DND-41 (cell line): Measurements from ENCODE around the gene S100A16.

Source experiments
- ATAC-seq: fragments of 200-7000 bp; cut with Tn5 transposase; 3 replicates; pipeline ENCODE4 v1.9.1; 2021; ENCODE audit warnings: low read depth; ENCODE audit not compliant: insufficient read depth
- DNase-seq: peaks from one replicate; pipeline ENCODE4 v3.0.0-alpha.2; 2020
- H2AFZ ChIP-seq: 2 replicates; pipeline ENCODE4 v1.6.0; 2012; ENCODE audit warnings: low read depth, low read length
- H3K27ac ChIP-seq: 2 replicates; pipeline ENCODE4 v1.5.1; 2012; ENCODE audit warnings: low read length, inconsistent platforms
- H3K27me3 ChIP-seq: fragments of 200-600 bp; sonication (generic); 2 replicates; pipeline ENCODE4 v1.6.0; 2012; ENCODE audit warnings: low read length, mild to moderate bottlenecking, inconsistent platforms; ENCODE audit not compliant: insufficient read depth, poor library complexity
- H3K36me3 ChIP-seq: 2 replicates; pipeline ENCODE4 v1.5.1; 2012; ENCODE audit warnings: low read length, inconsistent platforms; ENCODE audit not compliant: insufficient read depth
- H3K4me1 ChIP-seq: 2 replicates; pipeline ENCODE4 v1.5.1; 2012; ENCODE audit warnings: mild to moderate bottlenecking, low read length; ENCODE audit not compliant: insufficient read depth
- H3K4me2 ChIP-seq: 2 replicates; pipeline ENCODE4 v1.6.0; 2012; ENCODE audit warnings: mild to moderate bottlenecking, moderate library complexity, low read length, inconsistent platforms; ENCODE audit not compliant: insufficient read depth
- H3K4me3 ChIP-seq, 2 experiments: fragments of 200-600 bp in 1 of 2; shearing (Covaris generic) in 1 of 2; 2 replicates each; pipeline ENCODE4 v1.5.1; 2012 to 2016; ENCODE audit warnings: inconsistent platforms in 2 of 2, low read length in 2 of 2, mild to moderate bottlenecking in 2 of 2, low read depth in 1 of 2, moderate library complexity in 1 of 2
- H3K79me2 ChIP-seq: 2 replicates; pipeline ENCODE4 v1.6.0; 2012; ENCODE audit warnings: low read length, inconsistent platforms; ENCODE audit not compliant: insufficient read depth
- H3K9ac ChIP-seq: 2 replicates; pipeline ENCODE4 v1.6.0; 2012; ENCODE audit warnings: low read depth, mild to moderate bottlenecking, inconsistent platforms, low read length, moderate library complexity
- H3K9me3 ChIP-seq: 2 replicates; pipeline ENCODE4 v1.5.1; 2012; ENCODE audit warnings: low read length, moderate library complexity, mild to moderate bottlenecking, inconsistent platforms; ENCODE audit not compliant: insufficient read depth, severe bottlenecking
- H4K20me1 ChIP-seq: 2 replicates; pipeline ENCODE4 v1.6.0; 2012; ENCODE audit warnings: low read length; ENCODE audit not compliant: insufficient read depth
- CTCF ChIP-seq: IDR thresholded peaks from 2 replicates; pipeline ENCODE4 v1.5.1; 2012; ENCODE audit warnings: borderline replicate concordance, low read length, moderate library complexity, mild to moderate bottlenecking; ENCODE audit not compliant: poor library complexity, severe bottlenecking; ENCODE audit errors: extremely low read depth
- EZH2 ChIP-seq: IDR thresholded peaks from 3 replicates; pipeline ENCODE4 v1.6.1; 2012; ENCODE audit warnings: borderline replicate concordance, low read depth, mild to moderate bottlenecking, moderate library complexity, low read length, inconsistent platforms; ENCODE audit not compliant: severe bottlenecking

The S100A16 gene

GRCh38 chr1:153631047-153632022 is 18.4 kb upstream of the S100A16 start:
- no peak overlapping the region for H3K4me3 ChIP-seq
- H3K4me1 ChIP-seq: peaks cover 21% of the 10 kb centered on the region
- no peak for ATAC-seq
- H3K79me2 ChIP-seq: peaks cover 24% of the 10 kb centered on the region
- H3K4me2 ChIP-seq: no peak overlapping the region
- TF ChIP-seq EZH2: no peak
- TF ChIP-seq CTCF: no peak
- no peak overlapping the region for H3K27ac ChIP-seq
- no peaks in the 10 kb centered on the region for H3K9me3 ChIP-seq
- no peak overlapping the region for H3K9ac ChIP-seq
- no peak for DNase-seq
- H2AFZ ChIP-seq: no peak overlapping the region
- peaks cover 11% of the 10 kb centered on the region for H3K36me3 ChIP-seq
- no peaks in the 10 kb centered on the region for H3K27me3 ChIP-seq
- peaks cover 5% of the 10 kb centered on the region; the same call in 1 of the 2 replicates for H4K20me1 ChIP-seq

DNA sequence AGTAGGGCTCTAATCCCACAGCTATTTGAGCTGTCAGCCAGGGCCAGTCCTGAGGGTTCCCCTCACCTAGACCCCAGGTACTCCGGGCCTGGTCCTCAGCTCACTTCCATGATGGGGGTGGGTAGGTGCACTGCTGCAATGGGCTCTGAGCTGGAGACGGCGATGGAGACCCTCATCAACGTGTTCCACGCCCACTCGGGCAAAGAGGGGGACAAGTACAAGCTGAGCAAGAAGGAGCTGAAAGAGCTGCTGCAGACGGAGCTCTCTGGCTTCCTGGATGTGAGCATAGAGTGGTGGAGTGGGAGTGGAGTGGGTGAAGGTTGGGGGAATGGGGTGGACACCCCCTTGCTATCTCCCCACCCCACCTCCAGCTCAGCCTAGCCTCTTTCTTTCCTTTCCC is 17.4 kb upstream of the S100A16 start:
- Histone ChIP-seq H4K20me1 (0 out of 2 replicates have a peak, but pooled peaks cover 2% of the 10 kb centered on the region), H3K4me3 (no peak overlapping the region), H3K4me1 (peaks cover 12% of the 10 kb centered on the region), H3K27ac (no peak overlapping the region), H2AFZ (no peak overlapping the region), H3K9me3 (no peaks in the 10 kb centered on the region), H3K27me3 (no peaks in the 10 kb centered on the region), H3K79me2 (peaks cover 15% of the 10 kb centered on the region), H3K4me2 (no peak overlapping the region), H3K36me3 (peaks cover 2% of the 10 kb centered on the region; the same call in 1 of the 2 replicates), H3K9ac (no peak overlapping the region)
- no peak for TF ChIP-seq CTCF
- no peak for TF ChIP-seq EZH2
- ATAC-seq (no peak), DNase-seq (no peak)

DNA sequence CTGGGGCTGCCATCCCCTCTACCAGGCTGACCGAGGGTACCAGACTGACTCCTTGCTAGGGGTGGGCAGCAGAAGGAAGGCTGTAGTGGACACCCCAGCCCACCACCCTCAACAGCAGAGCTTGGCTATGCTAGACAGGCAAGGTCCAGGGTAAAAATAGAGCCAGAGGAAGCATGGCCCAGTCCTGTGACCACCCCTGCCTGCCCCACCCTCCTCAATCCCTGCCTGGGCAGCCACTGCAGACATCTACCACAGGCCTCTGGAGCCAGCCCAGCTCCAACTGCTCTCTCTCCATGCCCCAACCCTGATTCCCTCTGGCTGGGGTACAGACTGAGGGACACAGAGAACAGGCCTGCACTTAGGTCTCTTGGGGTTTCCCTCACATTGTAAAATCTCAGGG is 17.0 kb upstream of the S100A16 start:
- peaks cover 11% of the 10 kb centered on the region for H3K79me2 ChIP-seq
- no peaks in the 10 kb centered on the region for H4K20me1 ChIP-seq
- no peak for DNase-seq
- H3K27ac ChIP-seq: no peak overlapping the region
- H3K36me3 ChIP-seq: no peaks in the 10 kb centered on the region; the same call in 1 of the 2 replicates
- TF ChIP-seq EZH2: no peak
- no peak for TF ChIP-seq CTCF
- H3K4me1 ChIP-seq: peaks cover 8% of the 10 kb centered on the region
- H2AFZ ChIP-seq: no peak overlapping the region
- no peak overlapping the region for H3K4me3 ChIP-seq
- H3K9me3 ChIP-seq: no peaks in the 10 kb centered on the region
- H3K27me3 ChIP-seq: no peaks in the 10 kb centered on the region
- ATAC-seq: no peak
- H3K4me2 ChIP-seq: no peak overlapping the region
- no peak overlapping the region for H3K9ac ChIP-seq
